EL (cell line): ENCODE measurements around the gene VAPA.

ENCODE experiments used
- DNase-seq: peaks from one replicate; pipeline ENCODE4 v3.0.0-alpha.2; 2016

The VAPA gene, protein sequence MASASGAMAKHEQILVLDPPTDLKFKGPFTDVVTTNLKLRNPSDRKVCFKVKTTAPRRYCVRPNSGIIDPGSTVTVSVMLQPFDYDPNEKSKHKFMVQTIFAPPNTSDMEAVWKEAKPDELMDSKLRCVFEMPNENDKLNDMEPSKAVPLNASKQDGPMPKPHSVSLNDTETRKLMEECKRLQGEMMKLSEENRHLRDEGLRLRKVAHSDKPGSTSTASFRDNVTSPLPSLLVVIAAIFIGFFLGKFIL

DNA sequence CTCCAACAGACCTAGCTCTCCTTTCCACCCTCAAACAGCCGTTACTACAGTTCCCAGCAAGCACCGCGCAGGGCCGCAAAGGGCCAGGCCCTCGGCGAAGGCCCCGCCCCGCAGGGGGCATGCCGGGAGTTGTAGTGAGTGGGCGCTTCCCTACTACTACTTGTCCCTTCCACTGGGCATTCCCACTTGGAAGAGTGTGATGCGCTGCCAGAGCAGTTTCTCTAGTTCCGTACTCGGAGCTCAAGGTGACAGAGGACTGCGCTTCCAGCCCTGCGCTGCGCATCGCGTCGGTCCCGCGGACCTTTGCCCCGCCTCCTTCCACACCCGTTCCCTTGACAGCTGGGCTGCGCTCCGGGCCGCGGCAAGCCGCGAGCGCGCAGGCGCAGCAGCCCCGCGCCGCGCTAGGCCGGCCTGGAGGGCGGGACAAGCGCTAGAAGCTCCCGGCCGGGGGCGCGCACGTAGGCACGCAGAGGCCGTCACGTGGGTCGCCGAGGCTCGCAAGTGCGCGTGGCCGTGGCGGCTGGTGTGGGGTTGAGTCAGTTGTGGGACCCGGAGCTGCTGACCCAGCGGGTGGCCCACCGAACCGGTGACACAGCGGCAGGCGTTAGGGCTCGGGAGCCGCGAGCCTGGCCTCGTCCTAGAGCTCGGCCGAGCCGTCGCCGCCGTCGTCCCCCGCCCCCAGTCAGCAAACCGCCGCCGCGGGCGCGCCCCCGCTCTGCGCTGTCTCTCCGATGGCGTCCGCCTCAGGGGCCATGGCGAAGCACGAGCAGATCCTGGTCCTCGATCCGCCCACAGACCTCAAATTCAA, at the start of gene VAPA:
VAPA (plus strand) TSS at position 491 of the 808 bp plus-strand sequence; CDS start at position 732, 241 bp downstream.
- DNase-seq = peak; percentile 96

DNA sequence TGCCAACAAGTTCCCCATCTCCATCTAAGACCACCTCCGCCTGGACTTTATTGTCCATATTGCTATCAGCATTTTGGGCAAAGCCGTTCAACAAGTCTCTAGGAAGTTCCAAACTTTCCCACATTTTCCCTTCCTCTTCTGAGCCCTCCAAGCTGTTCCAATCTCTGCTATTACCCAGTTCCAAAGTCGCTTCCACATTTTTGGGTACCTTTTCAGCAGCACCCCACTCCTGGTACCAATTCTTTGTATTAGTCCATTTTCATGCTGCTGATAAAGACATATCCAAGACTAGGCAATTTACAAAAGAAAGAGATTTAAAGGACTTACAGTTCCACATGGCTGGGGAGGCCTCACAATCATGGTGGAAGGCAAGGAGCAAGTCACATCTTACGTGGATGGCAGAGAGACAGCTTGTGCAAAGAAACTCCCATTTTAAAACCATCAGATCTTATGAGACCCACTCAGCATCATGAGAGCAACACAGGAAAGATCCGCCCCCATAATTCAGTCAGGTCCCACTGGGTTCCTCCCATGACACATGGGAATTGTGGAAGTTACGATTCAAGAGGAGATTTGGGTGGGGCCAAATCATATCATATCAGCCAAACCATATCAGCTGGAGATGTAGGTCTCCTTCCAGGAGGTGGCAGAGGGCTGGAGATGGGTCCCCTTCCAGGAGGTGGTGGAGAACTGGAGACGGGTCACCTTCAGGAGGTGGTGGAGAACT, 47.9 kb upstream of the VAPA start:
- no peak for DNase-seq

DNA sequence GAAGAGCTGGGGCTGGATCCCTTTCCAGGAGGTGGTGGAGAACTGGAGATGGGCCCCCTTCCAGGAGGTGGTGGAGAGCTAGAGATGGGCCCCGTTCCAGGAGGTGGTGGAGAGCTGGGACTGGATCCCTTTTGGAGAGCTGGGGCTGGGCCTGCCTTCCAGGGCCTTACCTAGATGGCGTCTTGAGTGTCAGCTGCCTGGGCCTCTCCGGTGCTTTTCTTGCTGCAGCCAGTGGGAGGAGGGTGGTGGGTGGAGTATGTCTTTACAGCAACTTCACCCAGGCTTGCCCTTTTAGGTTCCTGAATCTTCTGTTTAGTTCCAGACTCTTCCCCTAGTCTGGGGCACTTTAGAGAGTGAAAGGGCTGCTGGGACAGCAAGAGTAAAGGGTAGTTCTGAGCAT, 47.2 kb upstream of the VAPA start:
- no peak for DNase-seq

DNA sequence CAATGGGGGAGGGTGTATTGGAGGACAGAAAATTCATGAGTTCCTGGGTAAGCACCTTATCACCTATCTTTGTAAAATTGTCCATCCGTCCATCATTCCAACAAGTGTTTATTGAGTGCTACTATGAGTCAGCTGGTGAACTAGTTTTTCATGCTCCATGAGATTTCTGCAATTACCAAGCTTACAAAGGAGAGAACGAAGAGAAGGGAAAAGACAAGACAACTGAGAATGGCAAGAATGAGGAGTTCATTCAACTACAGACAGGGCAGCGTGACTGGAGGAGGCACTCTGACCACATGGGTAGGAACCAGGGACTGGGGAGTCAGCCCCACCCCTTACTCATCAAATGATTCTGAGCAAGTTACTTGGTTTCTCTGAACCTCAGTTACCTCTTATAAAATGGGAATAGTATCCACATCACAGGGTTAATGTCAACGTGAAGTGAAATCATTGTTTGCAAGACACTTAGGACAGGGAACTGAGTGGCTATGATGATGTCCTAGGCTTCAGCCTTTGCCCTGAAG, 46.7 kb upstream of the VAPA start:
- DNase-seq = no peak

DNA sequence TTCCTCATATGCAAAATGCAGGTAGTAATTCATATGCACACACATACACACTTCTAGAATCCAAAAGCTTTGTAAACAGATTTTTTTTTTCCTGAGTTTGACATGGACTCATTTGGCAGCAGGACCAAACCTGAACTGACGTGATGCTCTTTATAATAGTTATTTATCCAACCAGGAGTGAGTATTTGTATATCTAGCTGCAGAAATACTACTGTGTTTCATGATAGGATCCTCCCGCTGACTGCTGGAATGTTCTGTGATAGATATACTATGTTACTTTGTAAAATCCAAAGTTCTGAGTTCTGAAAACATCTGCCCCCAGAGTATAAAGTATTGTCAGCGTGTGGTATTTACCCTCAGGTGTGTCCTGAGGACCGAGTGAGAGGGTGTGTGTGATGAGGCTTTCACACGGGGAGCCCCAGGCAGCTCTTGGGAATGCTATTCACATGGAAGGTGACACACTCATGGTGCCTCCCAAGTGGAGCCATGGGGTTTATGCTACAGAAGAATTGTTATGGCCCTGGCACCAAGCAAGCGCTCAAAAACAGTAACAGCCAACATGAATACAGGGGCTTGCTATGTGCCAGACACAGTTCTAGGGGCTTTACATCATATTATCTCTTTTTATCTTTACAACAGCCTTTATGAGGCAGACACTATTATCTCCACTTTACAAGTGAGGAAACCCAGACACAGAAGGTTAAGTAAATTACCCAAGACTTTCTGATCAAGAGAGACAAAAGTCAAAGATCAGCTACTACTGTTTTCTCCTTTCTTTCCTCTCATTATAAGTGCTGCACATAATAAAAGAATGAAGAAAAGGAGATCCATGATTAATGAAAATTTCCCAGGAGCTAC, 44.7 kb upstream of the VAPA start:
- no peak for DNase-seq

DNA sequence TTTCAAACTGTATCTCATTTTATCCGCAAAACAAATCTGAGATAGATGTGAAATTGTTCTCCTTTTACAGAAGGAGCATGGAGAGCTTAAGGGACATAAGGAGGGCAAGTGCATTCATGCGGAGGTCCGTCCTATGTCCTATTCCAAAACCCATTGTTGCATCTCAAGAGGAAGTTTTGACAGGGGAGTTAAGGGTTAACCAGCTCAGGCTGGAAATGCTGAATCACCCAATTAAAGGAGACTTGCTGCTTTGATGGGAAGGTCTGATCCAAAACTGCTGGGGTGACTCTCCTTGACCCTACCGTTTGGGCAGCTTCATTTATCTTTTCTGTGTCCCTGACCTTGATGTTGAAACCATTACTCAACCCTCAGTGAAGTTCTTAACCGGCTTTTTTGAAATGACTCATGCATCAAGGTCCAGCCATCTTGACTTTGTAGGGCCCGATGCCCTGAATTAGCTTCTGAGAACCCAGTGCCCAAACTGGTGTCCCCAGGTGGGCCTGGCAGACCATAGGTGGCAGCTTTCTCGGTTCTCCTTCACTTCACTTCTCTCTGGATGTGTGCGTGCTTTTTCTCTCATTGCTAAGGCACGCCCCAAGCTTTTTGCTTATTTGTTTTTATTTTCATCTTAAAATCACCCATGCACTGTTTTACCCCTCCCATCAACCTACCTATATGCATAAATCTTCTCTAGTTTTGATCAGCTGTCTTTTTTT, 43.9 kb upstream of the VAPA start:
- DNase-seq = peak; percentile 85

DNA sequence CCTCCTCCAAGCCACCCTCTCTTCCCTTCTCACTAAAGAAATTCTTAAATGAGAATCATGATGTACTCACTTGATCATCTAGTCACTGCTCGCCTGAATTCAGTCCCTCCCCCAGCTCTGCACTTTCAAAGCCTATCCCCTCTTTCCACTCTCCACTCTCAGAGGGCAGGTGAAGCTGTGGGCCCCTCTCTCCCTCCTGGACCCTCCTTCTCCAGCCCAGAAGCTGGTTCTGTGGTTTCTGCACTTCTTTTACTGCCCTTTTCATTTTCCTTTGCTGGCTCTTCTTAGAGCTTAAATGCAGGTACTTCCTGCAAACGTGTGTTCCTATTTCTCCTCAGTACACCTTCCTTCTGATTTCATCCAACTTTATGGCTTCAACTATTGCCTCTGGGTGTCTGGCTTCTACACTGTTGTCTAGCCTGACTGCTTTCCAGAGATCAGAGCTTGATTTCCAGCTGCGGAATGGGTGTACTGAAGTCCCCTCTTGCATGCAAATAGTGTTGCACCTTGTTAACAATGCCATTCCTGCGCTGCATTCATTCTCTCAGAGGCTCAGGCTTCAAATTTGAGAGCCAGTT, 43.3 kb upstream of the VAPA start:
- no peak for DNase-seq

DNA sequence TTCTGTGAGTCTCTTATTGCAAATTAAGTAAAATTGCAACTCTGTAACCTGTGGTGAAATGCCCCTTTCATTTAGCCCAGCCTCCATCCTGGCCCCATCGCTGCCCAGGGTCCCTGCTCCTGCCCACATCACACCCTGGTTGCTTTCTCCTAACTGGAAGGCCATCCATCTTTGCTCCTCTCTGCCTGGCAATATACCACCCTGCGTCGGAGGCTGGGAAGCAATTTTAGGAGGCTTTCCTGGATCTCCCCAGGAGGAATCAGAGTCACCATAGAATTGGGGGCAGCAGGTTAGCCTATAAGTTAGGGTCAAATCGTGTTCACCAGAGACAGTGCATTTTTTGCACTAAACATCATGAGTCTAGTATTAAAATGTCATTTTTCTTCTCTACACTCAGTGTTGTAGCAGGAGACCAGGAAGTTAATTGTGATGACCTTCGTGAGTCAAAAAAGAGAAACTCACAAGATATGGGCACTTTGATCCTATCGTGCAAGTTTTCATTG, 42.5 kb upstream of the VAPA start:
- no peak for DNase-seq

DNA sequence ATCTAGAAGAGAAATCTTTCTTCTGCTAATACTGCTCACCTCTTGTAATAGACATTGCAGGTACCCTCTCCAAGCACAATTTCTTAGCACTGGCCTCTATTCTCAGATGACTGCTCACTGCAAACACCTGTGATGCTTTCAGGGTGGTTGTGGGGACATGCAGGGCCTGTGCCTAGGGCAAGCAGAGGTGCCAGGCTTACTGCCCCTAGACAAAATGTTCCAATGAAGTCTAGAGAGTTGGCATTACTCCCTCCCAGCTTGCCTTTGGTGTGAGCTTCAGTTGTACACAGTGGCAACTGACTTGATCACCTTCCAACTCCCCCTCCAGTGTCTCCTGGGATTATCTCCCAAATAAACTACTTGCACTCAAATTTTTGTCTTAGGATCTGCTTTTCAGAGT, 41.0 kb upstream of the VAPA start:
- no peak for DNase-seq

DNA sequence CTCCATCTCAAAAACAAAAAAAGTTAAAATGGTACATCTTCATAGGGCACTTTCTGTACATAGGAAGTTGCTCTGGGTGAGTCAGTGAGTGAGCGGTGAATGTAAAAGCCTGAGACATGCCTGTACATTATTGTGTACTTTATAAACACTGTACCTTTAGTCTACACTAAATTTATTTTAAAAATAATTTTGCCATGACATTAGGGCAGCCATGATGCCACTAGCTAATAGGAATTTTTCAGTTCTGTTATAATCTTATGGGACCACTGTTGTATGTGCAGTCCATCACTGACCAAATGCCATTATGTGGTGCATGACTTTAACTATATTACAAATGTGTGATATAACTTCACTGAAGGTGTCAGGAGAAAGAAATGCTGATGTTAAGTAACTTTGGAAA, 39.1 kb upstream of the VAPA start:
- peak; percentile 19 for DNase-seq

DNA sequence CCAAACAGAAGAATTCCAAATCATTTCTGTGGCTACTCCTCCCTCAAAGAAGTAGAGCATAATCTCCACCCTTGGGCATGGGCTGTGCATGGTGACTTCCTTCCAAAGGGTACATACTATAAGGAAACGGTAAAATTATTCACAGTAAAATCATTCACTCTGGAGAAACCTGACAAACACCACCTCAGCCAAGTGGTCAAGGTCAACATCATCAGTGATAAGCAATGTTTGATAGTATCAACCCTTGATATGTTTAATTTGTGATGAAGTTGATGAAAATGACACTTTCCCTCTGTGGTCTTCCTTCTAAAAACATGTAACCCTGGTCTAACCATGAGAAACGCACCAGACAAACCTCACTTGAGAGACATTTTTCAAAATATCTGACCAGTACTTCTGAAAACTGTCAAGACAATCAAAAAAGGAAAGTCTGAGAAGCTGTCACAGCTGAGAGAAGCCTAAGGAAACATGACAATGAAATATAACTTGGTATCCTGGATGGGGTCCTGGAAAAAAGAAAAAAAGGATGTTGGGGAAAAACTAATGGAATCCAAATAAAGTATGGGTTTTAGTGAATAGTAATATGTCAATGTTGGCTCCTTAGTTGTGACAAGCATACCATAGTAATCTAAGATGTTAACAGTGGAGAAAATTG, 37.5 kb upstream of the VAPA start:
- no peak for DNase-seq

DNA sequence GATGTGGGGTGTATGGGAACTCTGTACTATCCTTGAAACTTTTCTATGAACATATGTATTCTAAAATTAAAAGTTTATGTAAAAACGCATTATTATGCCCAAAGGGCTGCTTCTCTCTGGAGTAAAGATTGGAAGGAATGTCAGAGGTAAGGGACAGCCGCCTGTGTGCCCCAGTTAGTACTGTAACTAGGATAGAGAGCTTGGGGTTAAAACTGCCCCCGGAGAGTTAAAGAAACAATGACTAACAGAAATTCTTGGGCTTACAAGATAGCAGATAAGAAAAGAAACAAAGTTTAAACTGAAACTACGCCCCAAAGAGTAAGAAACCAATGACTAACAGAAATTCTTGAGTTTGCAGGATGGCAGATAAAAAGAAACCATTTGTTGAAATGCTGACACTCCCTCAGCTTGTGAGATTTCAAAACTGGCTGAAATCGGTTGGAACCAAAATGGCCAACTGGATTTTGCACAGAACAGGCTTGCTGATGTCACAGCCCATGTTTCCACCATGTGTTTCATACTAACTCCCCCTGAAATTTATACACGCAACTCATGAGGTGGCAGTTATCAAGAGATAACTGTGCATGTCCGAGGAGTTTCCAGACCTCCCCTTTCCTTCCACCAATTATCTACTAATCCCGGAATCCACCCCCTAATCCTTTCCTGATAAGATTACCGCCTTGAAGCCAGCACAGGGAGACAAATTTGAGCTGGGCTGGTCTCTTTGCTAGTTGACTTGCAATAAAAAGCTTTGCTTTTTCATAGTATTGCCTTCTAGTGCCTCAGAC, 36.8 kb upstream of the VAPA start:
- peak; percentile 91 for DNase-seq

DNA sequence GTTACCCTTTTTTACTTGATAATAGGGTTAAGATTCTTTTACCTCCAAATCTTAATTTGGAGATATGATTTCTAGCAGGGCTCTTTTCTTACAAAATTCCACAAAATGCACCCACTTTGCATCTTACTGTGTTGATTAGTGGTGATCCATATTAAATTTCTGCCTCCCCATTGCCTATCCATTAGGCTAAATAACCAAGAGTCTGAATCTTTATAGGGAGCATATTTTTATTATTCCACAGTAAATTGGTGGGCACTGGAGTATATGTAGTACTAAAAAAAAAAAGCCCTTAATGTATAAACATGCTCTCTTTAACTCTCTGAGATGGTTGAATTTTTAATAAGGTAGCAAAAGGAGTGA, 36.2 kb upstream of the VAPA start:
- no peak for DNase-seq

DNA sequence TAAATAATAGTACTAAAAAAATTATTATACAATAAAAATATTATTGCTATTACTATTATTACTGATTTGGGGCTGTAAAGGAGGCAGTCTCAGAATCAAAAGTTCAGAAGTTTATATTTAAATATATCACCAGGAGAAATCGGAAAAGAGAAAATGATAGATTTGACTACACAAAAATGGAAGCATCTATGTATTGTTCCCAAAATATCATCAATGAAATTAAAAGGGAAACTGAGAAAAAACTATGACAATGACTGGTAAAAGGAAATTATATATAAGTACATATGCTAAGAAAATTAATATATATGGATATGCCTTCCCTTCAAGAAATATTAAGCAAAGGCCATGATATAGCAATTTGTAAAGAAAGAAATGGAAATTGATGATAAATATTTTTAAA, 35.7 kb upstream of the VAPA start:
- no peak for DNase-seq

DNA sequence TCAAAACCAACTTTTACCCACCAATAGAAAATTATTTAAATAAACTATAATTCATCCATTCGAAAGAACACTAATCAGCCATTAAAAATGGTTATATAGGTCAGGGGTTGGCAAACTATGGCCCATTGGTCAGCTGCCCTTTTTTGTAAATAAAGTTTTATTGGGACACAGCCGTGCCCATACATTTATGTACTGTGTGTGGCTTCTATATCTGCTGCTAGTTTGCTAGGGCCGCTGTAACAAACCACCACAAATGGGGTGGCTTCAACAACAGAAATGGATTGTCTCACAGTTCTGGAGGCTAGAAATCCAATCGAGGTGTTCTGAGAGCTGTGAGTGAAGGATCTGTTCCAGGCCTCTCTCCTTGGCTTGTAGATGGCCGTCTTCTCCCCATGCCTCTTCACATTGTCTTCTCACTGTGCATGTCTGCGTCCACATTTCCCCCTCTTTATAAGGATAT, 35.0 kb upstream of the VAPA start:
- no peak for DNase-seq

DNA sequence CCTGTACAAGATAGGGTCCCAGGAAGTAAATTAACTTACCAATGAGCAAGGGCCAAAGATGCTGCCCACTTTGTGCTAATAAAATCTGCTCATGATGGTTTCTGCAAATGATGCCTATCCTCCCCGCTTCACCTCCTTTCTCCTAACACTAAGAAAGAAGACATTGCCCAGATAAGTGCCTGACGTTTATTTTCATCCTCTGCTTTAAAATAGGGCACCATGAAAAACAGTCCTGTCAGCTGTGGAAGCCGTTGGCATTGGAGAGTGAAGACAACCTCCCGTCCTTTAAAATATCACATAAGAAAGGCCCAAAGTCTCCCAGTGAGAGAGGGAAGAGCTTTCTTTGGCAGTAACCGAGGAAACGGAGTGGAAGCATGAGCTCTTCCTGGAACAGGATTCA, 29.7 kb upstream of the VAPA start:
- DNase-seq = no peak

DNA sequence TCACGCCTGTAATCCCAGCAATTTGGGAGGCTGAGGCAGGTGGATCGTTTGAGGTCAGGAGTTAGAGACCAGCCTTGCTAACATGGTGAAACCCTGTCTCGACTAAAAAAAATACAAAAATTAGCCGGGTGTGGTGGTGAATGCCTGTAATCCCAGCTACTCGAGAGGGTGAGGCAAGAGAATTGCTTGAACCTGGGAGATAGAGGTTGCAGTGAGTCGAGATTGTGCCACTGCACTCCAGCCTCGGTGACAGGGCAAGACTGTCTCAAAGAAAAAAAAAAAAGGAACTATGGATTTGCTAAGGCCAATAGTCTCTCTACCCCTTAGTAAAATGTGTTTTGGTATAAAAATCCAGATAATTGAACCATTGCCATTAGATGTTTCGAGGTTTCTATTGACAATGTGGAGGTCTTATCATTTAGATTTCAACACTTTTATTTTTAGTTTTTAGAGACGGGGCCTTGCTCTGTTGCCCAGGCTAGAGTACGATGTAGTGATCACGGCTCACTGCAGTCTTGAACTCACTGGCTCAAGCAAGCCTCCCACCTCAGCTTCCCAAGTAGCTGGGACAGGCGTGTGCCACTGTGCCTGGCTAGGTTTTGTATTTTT, 29.2 kb upstream of the VAPA start:
- DNase-seq = no peak

DNA sequence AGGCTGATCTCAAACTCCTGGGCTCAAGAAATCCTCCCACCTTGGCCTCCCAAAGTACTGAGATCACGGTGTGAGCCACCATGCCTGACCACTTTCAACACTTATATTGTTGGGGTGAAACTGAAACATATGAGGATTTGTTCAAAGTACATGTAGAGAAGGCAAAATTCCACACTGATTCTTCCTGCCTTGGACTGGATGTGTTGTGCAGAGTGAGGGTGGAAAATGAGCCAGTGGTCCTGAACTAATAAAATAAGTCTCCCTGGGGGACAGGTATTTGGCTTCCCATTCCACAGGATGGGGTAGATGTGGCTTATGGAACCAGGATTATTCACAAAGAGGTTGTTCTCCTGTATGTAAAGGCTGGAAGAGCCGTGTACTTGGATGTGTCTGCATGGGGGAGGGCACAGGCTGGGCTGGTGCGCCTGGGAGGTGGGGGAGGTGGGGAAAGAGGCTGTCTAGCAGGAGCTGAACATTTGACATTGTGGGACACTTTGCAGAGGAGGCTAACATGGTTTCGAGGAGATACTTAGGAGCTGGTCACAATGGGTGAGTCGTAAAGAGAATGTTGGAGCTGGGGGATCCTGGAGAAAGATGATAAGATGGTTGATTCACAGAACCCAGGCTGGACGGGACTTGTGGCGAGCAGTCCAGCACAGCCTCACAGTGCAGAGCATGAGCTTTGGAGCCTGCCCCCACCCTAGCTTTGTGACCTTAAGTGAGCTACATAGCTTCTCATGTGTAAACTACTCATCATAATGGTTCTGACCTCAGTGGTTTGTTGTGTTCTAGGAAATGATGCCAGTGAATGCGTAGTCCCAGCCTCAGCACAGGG, 28.4 kb upstream of the VAPA start, which contains the start of gene TXNDC2:
TXNDC2 (plus strand) TSS at position 804 of the 835 bp plus-strand sequence. CDS start 708 bp downstream, outside the sequence.
- no peak for DNase-seq

DNA sequence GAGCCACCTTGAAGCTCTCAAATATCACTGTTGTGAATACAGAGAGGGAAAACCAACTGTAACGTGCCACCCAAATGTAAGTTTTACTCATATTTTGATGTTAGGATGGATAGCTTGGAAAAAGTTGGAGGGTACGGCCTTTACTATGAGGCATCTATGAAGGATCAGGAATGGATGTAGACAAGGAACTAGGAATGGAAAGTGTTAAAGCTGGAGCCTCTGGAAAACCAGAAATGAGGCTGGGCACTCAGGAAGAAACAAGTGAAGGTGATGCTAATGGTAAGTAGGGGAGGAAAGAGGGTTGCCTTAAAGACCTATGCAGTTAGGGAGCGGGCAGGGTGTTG, 27.8 kb upstream of the VAPA start:
- no peak for DNase-seq
